Measurements from ENCODE around the gene OR13A1. TPM values are rescaled to one million over a fixed set of nuclear protein-coding genes. Genes with fewer than 3 reads are reported as not detected.
"Not testable (repeated sequence)": the region's sequence is repeated elsewhere in the genome, so short reads cannot be mapped to it uniquely, and the experiment has no call there.

The OR13A1 gene
- total RNA-seq, 1 donor from 2014 or later: not detected

DNA sequence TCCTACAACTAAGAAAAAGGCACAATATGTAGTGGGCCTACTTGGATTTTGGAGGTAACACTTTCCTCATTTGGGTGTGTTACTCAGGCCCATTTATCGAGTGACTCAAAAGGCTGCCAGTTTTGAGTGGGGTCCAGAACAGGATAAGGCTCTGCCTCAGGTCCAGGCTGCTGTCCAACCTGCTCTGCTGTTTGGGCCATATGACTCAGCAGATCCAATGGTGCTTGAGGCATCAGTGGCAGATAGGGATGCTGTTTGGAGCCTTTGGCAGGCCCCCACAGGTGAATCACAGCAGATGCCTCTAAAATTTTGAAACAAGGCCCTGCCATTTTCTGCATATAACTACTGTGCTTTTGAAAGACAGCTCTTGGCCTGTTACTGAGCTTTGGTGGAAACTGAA lies 24.5 kb upstream of the OR13A1 start:
- Histone ChIP-seq H3K9me3 (no peaks in the 10 kb centered on the region), H3K4me3 (no peak overlapping the region), H3K27me3 (no peaks in the 10 kb centered on the region), H3K27ac (no peak overlapping the region), H3K4me1 (no peaks in the 10 kb centered on the region), H3K36me3 (no peaks in the 10 kb centered on the region)
- no peak for DNase-seq (ENCODE audit: low spot score in 2 of 2)
- TF ChIP-seq, protein P1, sequence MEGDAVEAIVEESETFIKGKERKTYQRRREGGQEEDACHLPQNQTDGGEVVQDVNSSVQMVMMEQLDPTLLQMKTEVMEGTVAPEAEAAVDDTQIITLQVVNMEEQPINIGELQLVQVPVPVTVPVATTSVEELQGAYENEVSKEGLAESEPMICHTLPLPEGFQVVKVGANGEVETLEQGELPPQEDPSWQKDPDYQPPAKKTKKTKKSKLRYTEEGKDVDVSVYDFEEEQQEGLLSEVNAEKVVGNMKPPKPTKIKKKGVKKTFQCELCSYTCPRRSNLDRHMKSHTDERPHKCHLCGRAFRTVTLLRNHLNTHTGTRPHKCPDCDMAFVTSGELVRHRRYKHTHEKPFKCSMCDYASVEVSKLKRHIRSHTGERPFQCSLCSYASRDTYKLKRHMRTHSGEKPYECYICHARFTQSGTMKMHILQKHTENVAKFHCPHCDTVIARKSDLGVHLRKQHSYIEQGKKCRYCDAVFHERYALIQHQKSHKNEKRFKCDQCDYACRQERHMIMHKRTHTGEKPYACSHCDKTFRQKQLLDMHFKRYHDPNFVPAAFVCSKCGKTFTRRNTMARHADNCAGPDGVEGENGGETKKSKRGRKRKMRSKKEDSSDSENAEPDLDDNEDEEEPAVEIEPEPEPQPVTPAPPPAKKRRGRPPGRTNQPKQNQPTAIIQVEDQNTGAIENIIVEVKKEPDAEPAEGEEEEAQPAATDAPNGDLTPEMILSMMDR (IDR thresholded peaks at IDR 0.05): no peak
- intact Hi-C loops (cut with DNase I): no loop called here

DNA sequence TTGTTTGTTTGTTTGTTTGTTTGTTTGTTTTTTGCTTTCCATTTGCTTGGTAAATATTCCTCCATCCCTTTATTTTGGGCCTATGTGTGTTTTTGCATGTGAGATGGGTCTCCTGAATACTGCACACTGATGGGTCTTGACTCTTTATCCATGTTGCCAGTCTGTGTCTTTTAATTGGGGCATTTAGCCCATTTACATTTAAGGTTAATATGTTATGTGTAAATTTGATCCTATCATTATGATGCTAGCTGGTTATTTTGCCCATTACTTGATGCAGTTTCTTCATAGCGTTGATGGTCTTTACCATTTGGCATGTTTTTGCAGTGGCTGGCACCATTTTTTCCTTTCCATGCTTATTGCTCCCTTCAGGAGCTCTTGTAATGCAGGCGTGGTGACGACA lies 16.4 kb upstream of the OR13A1 start:
- H3K27me3 ChIP-seq; intact Hi-C loops (cut with DNase I); H3K27ac ChIP-seq; DNase-seq (ENCODE audit: low spot score in 2 of 2); H3K36me3 ChIP-seq; H3K4me3 ChIP-seq; H3K9me3 ChIP-seq; H3K4me1 ChIP-seq: not testable (repeated sequence)

DNA sequence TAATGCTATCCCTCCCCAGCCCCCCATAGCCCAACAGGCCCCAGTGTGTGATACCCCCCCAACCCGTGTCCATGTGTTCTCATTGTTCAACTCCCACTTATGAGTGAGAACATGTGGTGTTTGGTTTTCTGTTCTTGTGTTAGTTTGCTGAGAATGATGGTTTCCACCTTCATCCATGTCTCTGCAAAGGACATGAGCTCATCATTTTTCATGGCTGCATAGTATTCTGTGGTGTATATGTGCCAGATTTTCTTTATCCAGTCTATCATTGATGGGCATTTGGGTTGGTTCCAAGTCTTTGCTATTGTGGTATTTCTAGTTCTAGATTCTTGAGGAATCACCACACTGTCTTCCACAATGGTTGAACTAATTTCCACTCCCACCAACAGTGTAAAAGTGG lies 11.5 kb upstream of the OR13A1 start:
- H3K4me3 ChIP-seq; intact Hi-C loops (cut with DNase I): not testable (repeated sequence)

DNA sequence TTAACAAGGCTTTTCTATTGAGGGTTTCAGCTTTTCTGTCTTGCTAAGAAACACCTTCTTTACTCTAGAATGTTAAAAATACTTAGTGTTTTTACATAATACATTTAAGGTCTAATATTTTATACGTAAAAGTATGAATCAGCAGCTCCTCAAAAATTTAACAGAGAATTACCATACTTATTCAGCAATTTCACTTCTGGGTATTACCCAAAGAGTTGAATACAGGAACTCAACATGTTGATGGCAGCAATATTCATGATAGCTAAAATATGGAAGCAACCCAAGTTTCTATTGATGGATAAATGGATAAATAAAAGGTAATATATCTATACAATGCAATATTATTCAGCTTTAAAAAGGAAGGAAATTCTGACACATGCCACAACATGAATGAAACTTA lies 9.7 kb upstream of the OR13A1 start:
- Histone ChIP-seq H3K36me3 (no peaks in the 10 kb centered on the region), H3K4me3 (no peak overlapping the region), H3K27ac (no peak overlapping the region), H3K4me1 (no peaks in the 10 kb centered on the region), H3K9me3 (peaks cover 0 to 2% of the 10 kb centered on the region in 2 donors), H3K27me3 (no peaks in the 10 kb centered on the region)
- no peak for DNase-seq (ENCODE audit: low spot score in 2 of 2)
- intact Hi-C loops (cut with DNase I): no loop called here
- TF ChIP-seq, protein P1 (IDR thresholded peaks at IDR 0.05): no peak

More for the DNA sequence above, 11.5 kb upstream of the OR13A1 start:
- H3K27ac ChIP-seq; H3K9me3 ChIP-seq; H3K36me3 ChIP-seq; H3K27me3 ChIP-seq; DNase-seq (ENCODE audit: low spot score in 2 of 2); H3K4me1 ChIP-seq: not testable (repeated sequence)

DNA sequence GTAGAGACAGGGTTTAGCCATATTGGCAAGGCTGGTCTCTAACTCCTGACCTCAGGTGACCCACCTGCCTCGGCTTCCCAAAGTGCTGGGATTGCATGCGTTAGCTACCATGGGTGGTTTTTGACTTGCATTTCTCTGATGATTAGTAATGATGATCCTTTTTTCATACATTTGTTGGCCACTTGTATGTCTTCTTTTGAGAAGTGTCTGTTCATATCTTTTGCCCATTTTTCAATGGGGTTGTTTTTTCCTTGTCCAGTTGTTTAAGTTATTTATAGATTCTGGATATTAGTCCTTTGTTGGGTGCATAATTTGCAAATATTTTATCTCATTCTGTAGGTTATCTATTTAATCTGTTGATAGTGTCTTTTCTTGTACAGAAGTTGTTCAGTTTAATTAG lies 4.3 kb upstream of the OR13A1 start:
- Histone ChIP-seq H3K27me3 (no peaks in the 10 kb centered on the region), H3K4me3 (no peak overlapping the region), H3K9me3 (peaks cover 0 to 6% of the 10 kb centered on the region in 2 donors), H3K4me1 (no peaks in the 10 kb centered on the region), H3K27ac (no peak overlapping the region), H3K36me3 (no peaks in the 10 kb centered on the region)
- no peak for DNase-seq (ENCODE audit: low spot score in 2 of 2)
- intact Hi-C loops (cut with DNase I): no loop called here
- TF ChIP-seq, protein P1 (IDR thresholded peaks at IDR 0.05): no peak

DNA sequence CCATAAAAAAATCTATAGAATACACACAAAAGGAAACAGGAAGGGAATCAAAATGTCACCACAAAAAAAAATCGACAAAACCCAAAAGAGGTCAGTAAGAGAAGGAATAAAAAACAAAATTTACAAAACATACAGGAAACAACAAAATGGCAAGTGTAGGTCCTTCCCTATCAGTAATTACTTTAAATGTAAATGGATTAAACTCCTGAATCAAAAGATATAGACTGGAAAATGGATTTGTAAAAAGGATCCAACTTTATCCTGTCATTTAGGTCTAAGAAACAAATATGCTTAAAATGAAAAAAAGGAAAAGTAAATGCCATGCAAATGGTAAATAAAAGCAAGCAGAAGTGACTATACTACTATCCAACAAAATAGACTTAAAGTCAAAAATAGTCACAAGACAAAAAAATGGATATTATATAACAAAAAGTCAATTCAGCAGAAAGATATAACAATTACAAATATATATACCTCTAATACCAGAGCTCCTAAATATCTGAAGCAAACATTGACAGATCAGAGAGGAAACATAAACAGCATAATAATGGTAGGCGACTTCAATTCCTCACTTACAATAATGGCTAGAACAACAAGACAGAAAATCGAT lies 2.0 kb downstream of the OR13A1 start:
- Histone ChIP-seq H3K27me3 (no peaks in the 10 kb centered on the region), H3K27ac (no peak overlapping the region), H3K4me1 (no peaks in the 10 kb centered on the region), H3K9me3 (peaks cover 0 to 12% of the 10 kb centered on the region in 2 donors), H3K36me3 (no peaks in the 10 kb centered on the region), H3K4me3 (no peak overlapping the region)
- TF ChIP-seq, protein P1 (IDR thresholded peaks at IDR 0.05): no peak
- intact Hi-C loops (cut with DNase I): no loop called here
- DNase-seq (ENCODE audit: low spot score in 2 of 2): no peak

DNA sequence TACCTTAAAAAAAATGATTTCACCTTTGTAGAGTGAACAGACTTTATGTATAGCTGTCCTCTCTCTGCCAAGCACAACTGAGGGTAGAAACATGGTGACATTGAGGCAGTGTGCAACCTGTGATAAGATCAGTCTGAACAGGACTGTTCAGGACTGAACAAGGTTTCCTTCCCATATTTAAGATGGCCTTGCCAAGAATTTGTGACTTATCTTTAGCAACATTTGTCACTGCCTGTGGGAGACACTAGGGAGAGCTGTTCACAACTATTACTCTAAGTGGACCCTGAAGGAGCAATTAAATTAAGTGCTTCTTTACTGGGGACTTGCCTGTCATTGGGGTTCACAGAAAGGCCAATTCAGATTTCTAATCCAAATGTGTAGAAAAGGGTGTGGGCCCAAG lies 6.7 kb downstream of the OR13A1 start:
- Histone ChIP-seq H3K36me3 (no peaks in the 10 kb centered on the region), H3K4me3 (no peak overlapping the region), H3K4me1 (no peaks in the 10 kb centered on the region), H3K9me3 (peaks cover 0 to 10% of the 10 kb centered on the region in 2 donors), H3K27me3 (no peaks in the 10 kb centered on the region), H3K27ac (no peak overlapping the region)
- DNase-seq (ENCODE audit: low spot score in 2 of 2): no peak
- TF ChIP-seq, protein P1 (IDR thresholded peaks at IDR 0.05): peak in 1 of 3 experiments; percentile 4
- intact Hi-C loops (cut with DNase I): no loop called here
